Erythroblast (primary cell): Measurements from ENCODE around the gene SLC4A1AP.

ENCODE experiments used
- GATA1 ChIP-seq: IDR thresholded peaks from 2 replicates; pipeline ENCODE4 v1.6.1; 2011; ENCODE audit warnings: low read depth, mild to moderate bottlenecking, control low read depth, low read length, moderate library complexity
- POLR2A ChIP-seq: IDR thresholded peaks from 2 replicates; pipeline ENCODE4 v1.6.1; 2011; ENCODE audit warnings: mild to moderate bottlenecking, low read length

DNA sequence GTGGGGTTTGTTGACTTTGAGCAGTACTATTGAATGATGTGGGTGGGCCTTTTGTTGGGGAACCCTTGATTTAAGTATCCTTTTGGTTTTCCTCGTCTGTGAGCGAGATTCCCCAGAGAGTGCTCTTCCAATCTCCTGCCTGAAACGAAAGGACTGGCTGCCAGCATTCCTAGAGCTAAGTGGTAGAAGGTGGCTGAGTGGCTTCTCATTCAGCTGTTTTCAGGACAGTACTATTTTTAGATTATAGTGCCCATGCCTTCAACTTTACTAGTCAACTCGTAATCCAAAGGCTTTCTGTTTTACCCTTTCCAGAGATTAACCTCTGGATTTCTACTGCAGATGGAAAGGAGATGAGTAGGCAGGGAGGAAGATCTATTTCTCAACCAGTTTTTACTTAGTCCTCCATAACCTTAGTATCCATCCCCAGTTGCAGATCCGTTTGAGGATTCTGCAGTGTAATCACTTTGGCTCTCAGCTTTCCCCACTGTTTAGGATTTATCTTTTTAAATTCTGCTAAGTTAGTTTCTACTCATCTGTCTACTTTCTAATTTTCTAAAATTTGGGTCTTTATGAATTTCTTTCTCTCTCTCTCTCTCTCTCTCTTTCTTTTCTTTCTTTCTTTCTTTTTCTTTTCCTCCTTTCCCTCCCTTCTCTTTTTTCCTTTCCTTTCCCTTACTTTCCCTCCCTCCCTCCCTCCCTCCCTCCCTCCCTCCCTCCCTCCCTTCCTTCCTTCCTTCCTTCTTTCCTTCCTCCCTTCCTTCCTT lies 9.2 kb downstream of the SLC4A1AP start:
- TF ChIP-seq POLR2A, result no peak
- no peak for TF ChIP-seq GATA1
